WERI-Rb-1 (cell line): ENCODE data around the gene RIPK3.
"Not testable (repeated sequence)": the region's sequence is repeated elsewhere in the genome, so short reads cannot be mapped to it uniquely, and the experiment has no call there.

ENCODE experiments used
- DNase-seq: peaks from one replicate; pipeline ENCODE4 v3.0.0-alpha.2; 2020
- H3K27ac ChIP-seq: fragments of 250-450 bp; sonication (Bioruptor Pico); 2 replicates; pipeline ENCODE4 v1.5.1; 2020; ENCODE audit warnings: mild to moderate bottlenecking, moderate library complexity
- H3K27me3 ChIP-seq: fragments of 250-450 bp; sonication (Bioruptor Pico); 2 replicates; pipeline ENCODE4 v1.5.1; 2021; ENCODE audit warnings: mild to moderate bottlenecking, low read depth, moderate library complexity; ENCODE audit not compliant: insufficient read depth, severe bottlenecking
- H3K36me3 ChIP-seq: fragments of 250-450 bp; sonication (Bioruptor Pico); 2 replicates; pipeline ENCODE4 v1.5.1; 2020; ENCODE audit warnings: mild to moderate bottlenecking, moderate library complexity
- H3K4me3 ChIP-seq: 2 replicates; pipeline ENCODE4 v1.5.1; 2011; ENCODE audit warnings: low read depth, mild to moderate bottlenecking, control low read depth, low read length
- H3K9me3 ChIP-seq: fragments of 250-450 bp; sonication (Bioruptor Pico); 2 replicates; pipeline ENCODE4 v1.5.1; 2021; ENCODE audit warnings: mild to moderate bottlenecking, moderate library complexity; ENCODE audit not compliant: severe bottlenecking
- CTCF ChIP-seq: IDR thresholded peaks from 2 replicates; pipeline ENCODE4 v1.5.1; 2011; ENCODE audit warnings: low read depth, mild to moderate bottlenecking, control low read depth, inconsistent platforms, low read length

RIPK3 gene

DNA sequence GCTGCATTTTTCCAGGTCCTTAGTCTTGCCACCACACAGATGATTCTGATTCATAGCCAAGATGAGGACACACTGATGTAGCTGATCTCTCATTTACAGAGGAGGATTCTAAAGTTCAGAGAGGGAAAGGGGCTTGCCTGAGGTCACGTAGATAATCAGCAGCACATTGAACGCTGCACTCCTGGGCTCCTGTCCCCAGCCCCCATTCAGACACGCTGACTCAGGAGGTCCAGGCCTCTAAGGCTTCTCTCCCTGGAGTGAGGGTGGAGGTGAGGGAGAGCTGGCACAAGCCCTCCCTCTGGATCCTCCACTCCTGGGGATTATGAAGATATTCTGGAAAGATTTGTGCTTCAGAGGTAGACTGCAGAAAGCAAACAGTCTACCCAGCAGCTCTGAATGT lies 38.5 kb upstream of the RIPK3 start:
- TF ChIP-seq CTCF = no peak
- H3K27ac ChIP-seq = peak overlapping the region; percentile 28; the same call in 1 of the 2 replicates
- H3K36me3 ChIP-seq = peaks cover 2% of the 10 kb centered on the region; the same call in 1 of the 2 replicates
- H3K27me3 ChIP-seq = no peaks in the 10 kb centered on the region
- no peak for DNase-seq
- no peaks in the 10 kb centered on the region for H3K9me3 ChIP-seq
- H3K4me3 ChIP-seq = no peak overlapping the region

- H3K9me3 ChIP-seq = no peaks in the 10 kb centered on the region
- no peak overlapping the region for H3K4me3 ChIP-seq
- peaks cover 6% of the 10 kb centered on the region; the same call in 1 of the 2 replicates for H3K36me3 ChIP-seq
- H3K27ac ChIP-seq = no peak overlapping the region; the same call in 1 of the 2 replicates
- no peak for TF ChIP-seq CTCF
- peak; percentile 16 for DNase-seq
- H3K27me3 ChIP-seq = no peaks in the 10 kb centered on the region
Observed at GRCh38 chr14:24377657-24378056, 37.9 kb upstream of the RIPK3 start.

DNA sequence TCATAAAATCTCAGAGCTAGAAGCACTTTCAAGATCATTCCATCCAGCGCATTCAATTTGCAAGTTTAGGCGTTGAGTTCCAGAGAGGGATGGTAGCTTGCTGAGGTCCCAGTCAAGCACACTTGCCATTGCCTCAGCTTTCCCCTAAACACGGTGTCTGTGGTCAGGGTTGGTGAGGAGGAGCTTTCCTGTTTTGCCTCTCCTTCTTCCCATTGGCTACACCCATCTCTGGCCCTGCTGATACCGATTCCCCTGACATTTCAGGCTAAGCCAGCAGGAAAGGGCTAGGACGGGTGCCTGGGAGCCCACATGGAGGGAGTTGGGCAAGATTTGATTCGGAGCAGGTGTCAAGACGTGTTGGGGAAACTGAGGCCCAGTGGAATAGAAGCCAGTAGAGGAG lies 37.3 kb upstream of the RIPK3 start:
- H3K27me3 ChIP-seq = no peaks in the 10 kb centered on the region
- TF ChIP-seq CTCF = no peak
- H3K27ac ChIP-seq = no peak overlapping the region
- DNase-seq = no peak
- H3K4me3 ChIP-seq = no peak overlapping the region
- peaks cover 6% of the 10 kb centered on the region; the same call in 1 of the 2 replicates for H3K36me3 ChIP-seq
- no peaks in the 10 kb centered on the region for H3K9me3 ChIP-seq

GRCh38 chr14:24376448-24377070 lies 36.8 kb upstream of the RIPK3 start:
- no peak overlapping the region for H3K4me3 ChIP-seq
- no peaks in the 10 kb centered on the region for H3K27me3 ChIP-seq
- no peaks in the 10 kb centered on the region for H3K9me3 ChIP-seq
- DNase-seq = no peak
- peaks cover 6% of the 10 kb centered on the region; the same call in 1 of the 2 replicates for H3K36me3 ChIP-seq
- H3K27ac ChIP-seq = no peak overlapping the region
- no peak for TF ChIP-seq CTCF

GRCh38 chr14:24372701-24373416 lies 33.1 kb upstream of the RIPK3 start:
- TF ChIP-seq CTCF = no peak
- Histone ChIP-seq H3K27me3 (no peaks in the 10 kb centered on the region), H3K9me3 (no peaks in the 10 kb centered on the region), H3K27ac (no peak overlapping the region), H3K4me3 (no peak overlapping the region), H3K36me3 (peaks cover 6% of the 10 kb centered on the region)
- no peak for DNase-seq

DNA sequence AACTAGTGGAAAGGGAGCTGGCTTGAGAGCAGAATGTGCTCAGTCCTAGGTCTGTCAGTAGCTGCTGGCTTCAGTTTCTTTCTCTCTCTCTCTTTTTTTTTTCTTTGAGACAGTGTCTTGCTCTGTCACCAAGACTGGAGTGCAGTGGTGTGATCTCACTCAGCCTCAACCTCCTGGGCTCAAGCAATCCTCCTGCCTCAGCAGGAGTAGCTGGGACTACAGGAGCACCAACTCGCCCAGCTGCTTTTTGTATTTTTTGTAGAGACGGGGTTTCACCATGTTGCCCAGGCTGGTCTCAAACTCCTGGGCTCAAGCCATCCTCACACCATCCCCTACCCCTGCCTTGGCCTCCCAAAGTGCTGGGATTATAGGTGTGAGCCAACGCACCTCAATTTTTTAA lies 31.8 kb upstream of the RIPK3 start:
- H3K27me3 ChIP-seq, DNase-seq, H3K27ac ChIP-seq, H3K9me3 ChIP-seq, H3K36me3 ChIP-seq, H3K4me3 ChIP-seq: not testable (repeated sequence)
